SK-N-SH treated with all-trans-retinoic acid at 6 μM for 48 hours (cell line): Measurements from ENCODE around the gene PRORP.

Experiments used
- OSR1 ChIP-seq: fragments of 250-450 bp; sonication (Bioruptor Pico); IDR thresholded peaks from 2 replicates; pipeline ENCODE4 v1.8.0; 2022; ENCODE audit warnings: moderate library complexity, mild to moderate bottlenecking, inconsistent platforms
- RARB ChIP-seq: fragments of 250-450 bp; sonication (Bioruptor Pico); IDR thresholded peaks from 2 replicates; pipeline ENCODE4 v1.8.0; 2021; ENCODE audit warnings: mild to moderate bottlenecking, moderate library complexity
- ZFP30 ChIP-seq: fragments of 450-650 bp; formaldehyde crosslinking; IDR thresholded peaks from 2 replicates; pipeline ENCODE4 v1.5.0; 2022; ENCODE audit warnings: mild to moderate bottlenecking, moderate library complexity
- TF ChIP-seq, protein P1 (sequence below): fragments of 250-450 bp; sonication (Bioruptor Pico); IDR thresholded peaks from 2 replicates; pipeline ENCODE4 v1.8.0; 2021; ENCODE audit warnings: low read depth, mild to moderate bottlenecking, moderate library complexity, borderline replicate concordance
- TF ChIP-seq, protein P2 (sequence below): fragments of 250-450 bp; sonication (Bioruptor Pico); IDR thresholded peaks from 2 replicates; pipeline ENCODE4 v1.5.1; 2020; ENCODE audit warnings: low read depth, mild to moderate bottlenecking, moderate library complexity

DNA sequence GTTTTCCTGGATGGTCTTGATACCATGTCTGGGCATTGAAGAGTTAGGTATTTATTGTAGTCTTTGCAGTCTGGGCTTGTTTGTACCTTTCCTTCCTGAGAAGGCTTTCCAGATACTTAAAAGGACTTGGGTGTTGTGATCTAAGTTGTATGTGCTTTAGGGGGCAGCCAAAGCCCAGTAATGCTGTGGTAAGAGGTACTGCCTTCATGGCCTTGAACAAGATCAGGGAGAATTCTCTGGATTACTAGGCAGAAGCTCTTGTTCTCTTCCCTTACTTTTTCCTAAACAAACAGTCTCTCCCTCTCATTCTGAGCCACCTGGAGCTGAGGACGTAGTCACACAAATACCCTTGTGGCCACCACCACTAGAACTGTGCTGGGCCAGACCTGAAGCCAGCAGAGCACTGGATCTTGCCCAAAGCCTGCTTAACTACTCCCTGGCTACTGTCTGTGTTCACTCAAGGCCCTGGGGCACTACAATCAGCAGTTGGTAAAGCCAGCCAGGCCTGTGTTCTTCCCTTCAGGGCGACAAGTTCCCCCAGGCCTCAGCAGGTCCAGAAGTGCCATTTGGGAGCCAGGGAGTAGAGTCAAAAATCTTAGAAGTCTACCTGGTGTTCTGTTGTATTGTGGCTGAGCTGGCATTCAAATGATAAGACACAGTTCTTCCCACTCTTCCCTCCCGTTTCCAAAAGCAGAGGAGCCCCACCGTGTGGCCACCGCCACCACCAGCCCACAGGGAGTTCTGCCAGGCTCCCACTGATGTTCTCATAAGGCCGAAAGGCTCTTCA, 11.4 kb downstream of the PRORP start:
- TF ChIP-seq, protein P1, sequence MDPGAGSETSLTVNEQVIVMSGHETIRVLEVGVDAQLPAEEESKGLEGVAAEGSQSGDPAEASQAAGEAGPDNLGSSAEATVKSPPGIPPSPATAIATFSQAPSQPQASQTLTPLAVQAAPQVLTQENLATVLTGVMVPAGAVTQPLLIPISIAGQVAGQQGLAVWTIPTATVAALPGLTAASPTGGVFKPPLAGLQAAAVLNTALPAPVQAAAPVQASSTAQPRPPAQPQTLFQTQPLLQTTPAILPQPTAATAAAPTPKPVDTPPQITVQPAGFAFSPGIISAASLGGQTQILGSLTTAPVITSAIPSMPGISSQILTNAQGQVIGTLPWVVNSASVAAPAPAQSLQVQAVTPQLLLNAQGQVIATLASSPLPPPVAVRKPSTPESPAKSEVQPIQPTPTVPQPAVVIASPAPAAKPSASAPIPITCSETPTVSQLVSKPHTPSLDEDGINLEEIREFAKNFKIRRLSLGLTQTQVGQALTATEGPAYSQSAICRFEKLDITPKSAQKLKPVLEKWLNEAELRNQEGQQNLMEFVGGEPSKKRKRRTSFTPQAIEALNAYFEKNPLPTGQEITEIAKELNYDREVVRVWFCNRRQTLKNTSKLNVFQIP (CRISPR knock-in tag) = no peak
- TF ChIP-seq OSR1 (CRISPR knock-in tag) (no peak), RARB (CRISPR knock-in tag) (no peak), ZFP30 (CRISPR knock-in tag) (no peak)
- TF ChIP-seq, protein P2, sequence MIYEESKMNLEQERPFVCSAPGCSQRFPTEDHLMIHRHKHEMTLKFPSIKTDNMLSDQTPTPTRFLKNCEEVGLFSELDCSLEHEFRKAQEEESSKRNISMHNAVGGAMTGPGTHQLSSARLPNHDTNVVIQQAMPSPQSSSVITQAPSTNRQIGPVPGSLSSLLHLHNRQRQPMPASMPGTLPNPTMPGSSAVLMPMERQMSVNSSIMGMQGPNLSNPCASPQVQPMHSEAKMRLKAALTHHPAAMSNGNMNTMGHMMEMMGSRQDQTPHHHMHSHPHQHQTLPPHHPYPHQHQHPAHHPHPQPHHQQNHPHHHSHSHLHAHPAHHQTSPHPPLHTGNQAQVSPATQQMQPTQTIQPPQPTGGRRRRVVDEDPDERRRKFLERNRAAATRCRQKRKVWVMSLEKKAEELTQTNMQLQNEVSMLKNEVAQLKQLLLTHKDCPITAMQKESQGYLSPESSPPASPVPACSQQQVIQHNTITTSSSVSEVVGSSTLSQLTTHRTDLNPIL = no peak
